HL-60 (cell line): ENCODE data around the gene FUT1.

Experiments used
- POLR2AphosphoS5 ChIP-seq: IDR thresholded peaks from 2 replicates; pipeline ENCODE4 v1.6.1; 2012; ENCODE audit warnings: low read depth
- REST ChIP-seq: IDR thresholded peaks from 2 replicates; pipeline ENCODE4 v1.6.1; 2012; ENCODE audit warnings: low read depth; ENCODE audit not compliant: insufficient replicate concordance
- TF ChIP-seq, protein P1 (sequence below): IDR thresholded peaks from one replicate; pipeline ENCODE4 v1.5.1; 2011; ENCODE audit warnings: low read length, control low read depth, inconsistent platforms; ENCODE audit not compliant: insufficient read depth

- TF ChIP-seq, protein P1, sequence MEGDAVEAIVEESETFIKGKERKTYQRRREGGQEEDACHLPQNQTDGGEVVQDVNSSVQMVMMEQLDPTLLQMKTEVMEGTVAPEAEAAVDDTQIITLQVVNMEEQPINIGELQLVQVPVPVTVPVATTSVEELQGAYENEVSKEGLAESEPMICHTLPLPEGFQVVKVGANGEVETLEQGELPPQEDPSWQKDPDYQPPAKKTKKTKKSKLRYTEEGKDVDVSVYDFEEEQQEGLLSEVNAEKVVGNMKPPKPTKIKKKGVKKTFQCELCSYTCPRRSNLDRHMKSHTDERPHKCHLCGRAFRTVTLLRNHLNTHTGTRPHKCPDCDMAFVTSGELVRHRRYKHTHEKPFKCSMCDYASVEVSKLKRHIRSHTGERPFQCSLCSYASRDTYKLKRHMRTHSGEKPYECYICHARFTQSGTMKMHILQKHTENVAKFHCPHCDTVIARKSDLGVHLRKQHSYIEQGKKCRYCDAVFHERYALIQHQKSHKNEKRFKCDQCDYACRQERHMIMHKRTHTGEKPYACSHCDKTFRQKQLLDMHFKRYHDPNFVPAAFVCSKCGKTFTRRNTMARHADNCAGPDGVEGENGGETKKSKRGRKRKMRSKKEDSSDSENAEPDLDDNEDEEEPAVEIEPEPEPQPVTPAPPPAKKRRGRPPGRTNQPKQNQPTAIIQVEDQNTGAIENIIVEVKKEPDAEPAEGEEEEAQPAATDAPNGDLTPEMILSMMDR: no peak
- TF ChIP-seq REST (no peak), POLR2AphosphoS5 (no peak)
These were observed 11.1 kb downstream of the FUT1 start for GRCh38 chr19:48741129-48741999.
